CD4-positive, alpha-beta T cell treated with Interleukin-17A for 4 hours (primary cell): ENCODE measurements around the gene NLRP1.
"Not testable (repeated sequence)": the region's sequence is repeated elsewhere in the genome, so short reads cannot be mapped to it uniquely, and the experiment has no call there.

ENCODE experiments used
- DNase-seq: peaks from one replicate; pipeline ENCODE4 v3.0.0-alpha.2; 2020; ENCODE audit warnings: mixed read lengths

NLRP1 gene

DNA sequence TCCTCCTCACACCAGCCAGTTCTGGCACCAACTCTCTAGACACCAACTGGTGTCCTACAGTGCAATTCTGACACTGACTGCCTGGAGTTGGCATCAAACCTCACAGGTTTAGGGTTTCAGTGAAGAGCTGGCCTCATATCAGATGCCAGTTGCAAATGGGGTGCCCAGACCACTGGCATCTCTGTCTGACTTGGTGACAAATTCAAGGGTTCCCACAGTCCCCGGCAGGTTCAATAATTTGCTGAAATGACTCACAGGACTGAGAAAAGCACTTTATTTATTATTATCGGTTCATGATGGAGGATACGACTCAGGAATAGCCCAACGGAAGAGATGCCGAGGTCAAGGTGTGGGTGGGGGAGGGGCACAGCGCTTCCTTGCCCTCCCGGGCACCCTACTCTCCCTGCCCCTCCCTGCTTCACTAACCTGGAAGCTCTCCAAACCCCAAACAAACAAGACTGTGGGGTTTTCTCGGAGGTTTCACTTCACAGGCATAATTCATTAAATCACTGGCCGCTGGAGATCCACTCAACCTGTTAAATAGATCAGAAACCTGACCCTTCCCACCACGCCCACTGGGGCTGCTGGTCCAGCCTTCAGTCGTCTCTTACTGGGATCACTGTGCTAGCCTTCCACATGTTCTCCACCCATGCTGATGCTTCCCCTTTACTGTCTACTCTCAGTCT is 1.7 kb upstream of the NLRP1 start:
- peak; percentile 50 for DNase-seq

DNA sequence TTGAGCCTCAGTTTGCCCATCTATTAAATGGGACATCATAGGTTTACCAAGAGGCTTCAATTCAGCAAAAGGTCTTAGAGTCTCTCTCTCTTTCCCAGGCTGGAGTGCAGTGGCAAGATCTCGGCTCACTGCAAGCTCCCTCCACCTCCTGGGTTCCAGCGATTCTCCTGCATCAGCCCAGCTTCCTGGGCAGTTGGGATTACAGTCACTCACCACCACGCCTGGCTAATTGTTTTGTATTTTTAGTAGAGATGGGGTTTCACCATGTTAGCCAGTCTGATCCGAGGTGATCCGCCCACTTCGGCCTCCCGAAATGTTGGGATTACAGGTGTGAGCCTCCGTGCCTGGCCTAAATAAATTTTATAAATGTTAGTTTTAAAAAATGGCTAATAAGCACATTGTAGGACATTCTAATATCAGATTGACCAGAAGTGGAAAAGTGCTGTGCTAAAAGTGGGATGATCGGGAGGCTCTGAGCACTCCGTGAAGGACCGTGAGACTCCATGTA is 1.0 kb upstream of the NLRP1 start:
- no peak for DNase-seq

DNA sequence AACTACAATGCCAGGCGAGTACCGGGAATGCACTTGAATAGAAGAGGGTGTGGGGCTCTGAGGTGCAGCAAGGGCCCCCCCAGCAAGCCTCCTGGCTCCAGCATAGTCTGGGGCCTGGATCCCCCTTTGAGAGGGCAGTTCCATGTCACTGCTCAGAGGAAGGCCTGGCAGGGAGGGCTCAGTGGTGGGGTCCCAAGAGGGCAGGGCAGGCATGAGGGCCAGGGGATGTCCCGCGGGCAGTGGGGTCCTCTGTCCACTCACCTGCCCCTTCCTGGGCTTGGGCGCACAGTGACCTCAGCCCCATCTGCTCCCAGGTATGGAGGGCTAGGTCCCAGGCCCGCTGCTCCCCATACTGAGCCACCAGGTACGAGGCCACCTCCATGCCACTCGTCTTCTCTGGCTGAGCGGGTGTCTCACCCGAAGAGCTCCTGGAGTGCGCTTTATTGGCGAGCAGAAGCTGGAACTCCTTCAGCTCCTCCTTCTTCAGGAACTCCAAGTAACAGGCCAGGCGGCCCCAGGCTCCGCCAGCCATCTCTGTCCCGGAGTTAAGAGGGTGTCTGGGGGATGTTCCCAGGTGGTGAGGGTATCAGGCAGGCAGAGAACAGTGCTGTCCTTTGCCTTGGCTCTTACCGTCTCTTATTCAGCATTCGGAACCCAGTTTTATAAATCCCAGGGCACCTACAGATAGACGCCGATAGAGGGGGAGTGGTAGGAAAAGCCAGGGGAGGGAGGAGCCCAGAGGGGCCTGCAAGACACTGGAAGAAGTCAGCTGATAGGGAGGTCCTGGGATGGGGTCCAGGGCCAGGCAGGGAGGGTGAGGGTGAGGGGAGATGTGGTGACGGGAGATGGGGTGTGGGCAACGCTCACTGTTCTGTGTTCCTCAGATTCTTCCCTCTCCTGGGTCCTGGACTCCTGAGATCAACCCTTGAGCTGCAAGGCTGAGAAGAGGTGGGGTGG is 605 bp downstream of the NLRP1 start:
- DNase-seq = peak; percentile 27

DNA sequence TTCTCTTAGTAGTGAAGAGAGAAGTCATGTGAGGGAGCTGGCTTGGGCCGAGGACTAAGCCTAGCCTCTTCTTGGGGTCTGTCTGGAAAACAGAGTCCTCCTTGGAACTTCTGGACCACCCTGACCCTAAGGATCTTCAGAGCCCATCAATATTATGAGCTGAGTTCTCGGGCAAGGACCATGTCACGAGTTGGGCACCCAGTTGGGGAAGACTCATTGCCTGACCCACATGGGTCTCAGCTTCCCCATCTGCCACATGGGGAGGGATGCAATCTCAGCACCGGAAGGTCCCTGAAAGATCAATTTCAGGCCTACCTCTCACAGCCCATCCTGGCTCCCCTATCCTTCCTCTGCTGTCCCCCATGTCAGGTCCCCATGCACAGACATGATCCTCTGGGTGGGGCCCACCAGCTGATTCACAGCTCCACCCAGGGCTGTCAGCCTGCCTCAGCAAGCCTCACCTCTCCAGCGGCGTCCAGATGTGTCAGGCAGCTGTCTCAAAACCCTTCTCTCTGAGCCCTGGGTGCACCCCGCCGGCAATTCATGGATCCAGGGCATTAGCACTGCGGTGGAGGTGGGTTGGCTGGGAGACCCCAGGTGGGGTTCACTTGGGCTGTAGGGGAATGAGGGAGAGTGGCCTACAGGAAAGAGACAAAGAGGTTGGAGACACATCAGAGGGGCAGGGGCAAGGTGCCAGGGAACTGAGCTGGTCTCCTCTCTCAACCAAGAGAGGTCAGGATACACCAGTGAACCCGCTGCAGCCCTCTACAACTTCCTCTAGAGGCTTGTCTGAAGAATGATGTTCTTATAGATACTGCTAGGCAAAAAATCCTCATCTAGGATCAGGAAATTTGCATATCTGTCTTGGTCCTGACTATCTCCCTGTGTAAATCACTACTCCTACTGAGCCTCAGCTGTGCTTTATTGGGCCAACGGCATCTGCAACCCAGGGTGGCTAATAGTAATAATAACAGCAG is 1.8 kb downstream of the NLRP1 start:
- peak; percentile 35 for DNase-seq

DNA sequence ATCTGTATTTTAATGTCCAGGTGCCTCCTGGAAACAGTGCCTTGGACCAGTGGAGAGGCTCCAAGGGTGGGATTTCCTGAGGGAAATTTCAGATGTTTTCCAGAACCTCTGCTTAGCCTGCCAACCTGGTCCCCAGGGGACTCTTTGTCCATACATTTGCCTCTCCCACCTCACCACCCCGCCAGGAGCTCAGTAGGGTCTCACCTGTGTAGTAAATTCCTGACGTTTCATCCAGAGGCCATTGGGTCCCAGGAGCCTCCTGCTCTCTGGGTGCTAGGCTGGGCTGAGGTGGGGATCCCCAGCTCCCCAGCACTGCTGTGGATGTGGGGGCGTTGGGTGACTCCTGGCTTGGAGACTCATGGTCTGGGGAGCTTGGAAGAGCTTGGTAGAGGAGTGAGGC is 2.7 kb downstream of the NLRP1 start:
- no peak for DNase-seq

DNA sequence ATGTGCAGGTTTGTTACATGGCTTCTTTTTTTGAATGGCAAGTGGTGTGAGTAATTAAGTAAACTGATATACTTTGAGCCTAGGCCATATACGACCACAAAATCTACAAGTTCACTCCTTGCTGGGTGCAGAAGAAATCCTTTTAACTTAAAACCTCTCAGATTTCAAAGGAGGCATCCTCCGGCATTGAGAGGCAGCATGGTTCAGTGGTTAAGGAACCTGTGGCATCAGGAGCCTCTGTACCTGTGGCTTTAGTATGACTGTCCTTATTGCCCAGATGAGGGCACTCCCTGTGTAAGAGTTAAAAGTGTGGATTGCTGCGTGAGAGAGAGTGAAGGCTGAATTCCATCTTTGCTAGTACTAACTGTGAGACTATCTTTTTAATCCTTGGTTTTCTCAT is 3.3 kb downstream of the NLRP1 start:
- no peak for DNase-seq

DNA sequence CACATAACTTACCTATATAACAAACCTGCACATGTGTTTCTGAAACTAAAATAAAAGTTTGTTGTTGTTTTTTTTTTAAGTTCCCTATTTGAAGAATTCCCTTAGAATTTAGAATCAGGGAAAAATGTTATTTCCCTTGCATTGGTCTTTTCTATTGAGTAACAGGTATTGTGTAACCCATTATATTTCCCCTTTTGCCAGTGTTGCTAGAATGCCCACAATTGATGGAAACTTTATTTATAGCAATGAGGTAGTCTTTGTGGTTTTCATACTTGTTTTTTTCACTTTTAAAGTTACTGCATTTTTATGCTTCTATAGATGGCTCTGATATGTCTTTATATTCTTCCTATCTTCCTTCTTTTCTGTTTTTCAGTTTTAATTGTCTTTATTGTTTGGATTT is 3.9 kb downstream of the NLRP1 start:
- no peak for DNase-seq

DNA sequence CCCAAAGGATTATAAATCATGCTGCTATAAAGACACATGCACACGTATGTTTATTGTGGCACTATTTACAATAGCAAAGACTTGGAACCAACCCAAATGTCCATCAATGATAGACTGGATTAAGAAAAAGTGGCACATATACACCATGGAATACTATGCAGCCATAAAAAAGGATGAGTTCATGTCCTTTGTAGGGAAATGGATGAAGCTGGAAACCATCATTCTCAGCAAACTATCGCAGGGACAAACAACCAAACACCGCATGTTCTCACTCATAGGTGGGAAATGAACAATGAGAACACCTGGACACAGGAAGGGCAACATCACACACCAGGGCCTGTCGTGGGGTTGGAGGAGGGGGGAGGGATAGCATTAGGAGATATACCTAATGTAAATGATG is 5.5 kb downstream of the NLRP1 start:
- not testable (repeated sequence) for DNase-seq

DNA sequence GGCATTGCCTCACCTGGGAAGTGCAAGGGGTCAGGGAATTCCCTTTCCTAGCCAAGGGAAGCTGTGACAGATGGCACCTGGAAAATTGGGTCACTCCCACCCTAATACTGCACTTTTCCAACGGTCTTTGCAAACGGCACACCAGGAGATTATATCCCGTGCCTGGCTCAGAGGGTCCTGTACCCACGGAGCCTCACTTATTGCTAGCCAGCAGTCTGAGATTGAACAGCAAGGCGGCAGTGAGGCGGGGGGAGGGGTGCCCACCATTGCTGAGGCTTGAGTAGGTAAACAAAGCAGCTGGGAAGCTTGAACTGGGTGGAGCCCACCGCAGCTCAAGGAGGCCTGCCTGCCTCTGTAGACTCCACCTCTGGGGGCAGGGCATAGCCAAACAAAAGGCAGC is 11.3 kb downstream of the NLRP1 start:
- DNase-seq = not testable (repeated sequence)

DNA sequence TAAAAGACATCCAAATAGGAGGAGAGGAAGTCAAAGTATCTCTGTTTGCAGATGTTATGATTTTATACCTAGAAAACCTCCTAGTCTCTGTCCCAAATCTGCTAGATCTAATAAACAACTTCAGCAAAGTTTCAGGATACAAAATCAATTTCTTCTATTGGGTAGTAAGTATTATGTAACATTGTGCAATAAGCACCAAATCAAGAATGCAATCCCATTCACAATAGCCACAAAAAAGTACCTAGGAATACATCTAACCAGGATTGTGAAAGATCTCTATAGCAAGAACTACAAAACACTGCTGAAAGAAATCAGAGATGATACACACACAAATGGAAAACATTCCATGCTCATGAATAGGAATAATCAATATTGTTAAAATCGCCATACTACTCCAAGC is 13.0 kb downstream of the NLRP1 start:
- no peak for DNase-seq

DNA sequence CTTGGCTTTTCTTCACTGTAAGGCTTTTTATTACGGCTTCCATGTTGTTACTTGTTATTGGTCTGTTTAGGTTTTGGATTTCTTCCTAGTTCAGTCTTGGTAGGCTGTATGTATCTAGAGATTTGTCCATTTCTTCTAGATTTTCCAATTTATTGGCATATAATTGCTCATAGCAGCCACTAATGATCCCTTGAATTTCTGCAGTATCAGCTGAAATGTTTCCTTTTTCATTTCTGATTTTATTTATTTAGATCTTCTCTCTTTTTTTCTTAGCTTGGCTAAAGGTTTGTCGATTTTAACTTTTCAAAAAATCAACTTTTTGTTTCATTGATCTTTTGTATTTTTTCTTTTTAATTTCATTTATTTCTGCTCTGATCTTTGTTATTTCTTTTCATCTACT is 18.5 kb downstream of the NLRP1 start:
- no peak for DNase-seq

DNA sequence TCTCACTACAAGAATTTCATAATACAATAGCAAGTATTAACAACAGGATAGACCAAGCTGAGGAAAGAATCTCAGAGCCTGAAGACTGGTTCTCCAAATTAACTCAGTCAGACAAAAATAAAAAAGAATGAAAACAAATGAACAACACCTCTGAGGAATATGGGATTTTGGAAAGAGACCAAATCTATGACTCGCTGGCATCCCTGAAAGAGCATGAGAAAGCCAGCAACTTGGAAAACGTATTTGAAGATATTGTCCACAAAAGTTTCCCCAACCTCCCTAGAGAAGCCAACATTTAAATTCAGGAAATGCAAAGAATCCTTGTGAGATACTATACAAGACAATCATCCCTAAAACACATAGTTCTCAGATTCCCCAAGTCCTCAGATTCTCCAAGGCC is 20.9 kb downstream of the NLRP1 start:
- DNase-seq = no peak

DNA sequence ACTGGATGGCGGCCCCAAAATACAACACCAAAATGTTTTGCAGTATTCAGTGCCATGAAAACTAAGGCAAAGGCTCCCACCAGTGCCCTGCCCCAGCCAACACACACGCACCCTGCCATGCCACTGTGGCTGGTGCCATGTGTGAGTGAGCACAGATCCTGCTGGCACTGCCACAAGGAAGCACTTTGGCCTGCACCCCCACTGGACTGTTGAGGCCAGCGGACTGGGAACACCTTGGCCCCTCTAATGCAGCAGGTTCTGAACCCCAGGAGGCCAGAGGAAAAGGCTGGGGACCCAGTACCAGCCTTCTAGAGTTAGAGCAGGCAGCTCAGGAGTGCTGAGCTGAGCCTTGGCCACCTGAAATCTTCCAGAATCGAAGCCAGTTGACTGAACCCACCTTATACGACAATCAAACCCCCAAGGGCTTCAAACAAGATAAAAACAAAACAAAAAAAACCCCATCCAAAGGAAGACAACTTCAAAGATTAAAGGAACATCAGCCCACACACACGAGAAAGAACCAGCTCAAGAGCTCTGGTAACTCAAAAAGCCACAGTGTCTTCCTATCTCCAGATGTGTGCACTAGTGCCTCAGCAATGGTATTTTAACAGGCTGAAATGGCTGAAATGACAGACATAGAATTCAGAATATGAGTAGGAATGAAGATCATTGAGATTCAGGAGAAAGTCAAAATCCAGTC is 21.5 kb downstream of the NLRP1 start:
- DNase-seq = no peak

DNA sequence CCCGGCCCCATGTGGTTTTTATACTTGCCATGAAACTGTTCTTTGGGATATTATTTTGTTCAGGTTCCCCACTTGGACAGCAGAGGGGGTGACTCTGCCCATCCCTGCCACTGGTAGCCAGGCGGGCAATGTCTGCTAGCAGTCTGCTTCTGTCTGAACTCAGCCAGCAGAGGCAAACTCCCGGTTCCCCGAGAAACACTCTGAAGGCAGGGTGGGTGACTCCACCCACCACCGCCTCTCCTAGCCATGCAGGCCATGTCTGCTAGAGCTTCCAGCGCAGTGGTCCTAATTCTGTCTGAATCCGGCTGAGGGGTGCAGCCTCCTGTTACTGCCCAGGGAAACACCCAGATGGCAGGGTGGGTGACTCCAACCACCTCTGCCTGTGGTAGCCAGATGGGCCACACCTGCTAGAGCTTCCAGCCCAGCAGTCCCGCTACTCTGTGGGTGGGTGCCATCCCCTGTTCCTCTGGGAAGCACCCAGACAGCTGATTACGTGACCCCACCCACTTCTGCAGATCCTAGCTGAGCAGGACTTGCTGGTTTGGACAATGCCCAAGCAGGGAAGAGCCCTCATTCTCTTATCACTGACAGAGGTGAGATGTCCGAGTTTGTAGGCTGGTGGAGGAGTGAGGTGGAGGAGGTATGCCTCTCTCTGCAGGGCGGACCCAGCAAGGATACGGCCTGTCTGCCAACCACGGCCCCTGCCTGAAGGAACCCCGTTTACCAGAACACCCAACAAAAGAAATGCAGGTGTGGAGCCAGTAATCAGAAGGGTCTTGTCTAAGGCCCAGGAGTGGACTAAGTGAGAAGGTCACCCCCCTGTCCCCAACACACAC is 22.4 kb downstream of the NLRP1 start:
- DNase-seq = no peak

DNA sequence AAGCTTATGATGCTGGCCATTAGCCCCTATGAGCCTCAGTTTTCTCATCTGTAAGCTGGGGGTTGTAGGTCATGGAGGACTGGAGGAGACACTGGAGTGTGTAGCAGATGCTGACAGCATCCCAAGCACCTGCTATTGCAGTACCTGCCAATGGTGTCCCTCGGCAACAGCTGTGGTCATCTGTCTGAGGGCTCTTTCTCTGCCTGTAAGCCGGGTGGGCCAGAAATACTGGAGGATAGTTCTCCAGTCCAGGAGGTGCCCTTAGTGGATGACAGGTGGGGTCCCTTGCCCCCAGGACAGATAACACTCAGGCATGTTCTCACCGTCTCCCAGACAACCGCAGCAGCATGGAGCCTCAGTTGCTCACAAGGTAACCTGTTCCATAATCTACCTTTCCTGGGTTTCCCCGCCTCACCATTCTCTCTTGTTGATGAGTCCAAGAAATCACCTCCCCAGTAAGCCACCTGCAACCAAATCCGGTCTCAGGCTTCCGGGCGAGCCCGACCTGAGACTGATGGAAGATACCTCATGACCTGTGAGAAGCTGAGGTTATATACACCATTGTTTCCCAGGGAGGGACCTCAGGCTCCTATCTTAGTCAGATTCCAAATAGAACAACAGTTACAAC is 23.8 kb downstream of the NLRP1 start:
- no peak for DNase-seq

DNA sequence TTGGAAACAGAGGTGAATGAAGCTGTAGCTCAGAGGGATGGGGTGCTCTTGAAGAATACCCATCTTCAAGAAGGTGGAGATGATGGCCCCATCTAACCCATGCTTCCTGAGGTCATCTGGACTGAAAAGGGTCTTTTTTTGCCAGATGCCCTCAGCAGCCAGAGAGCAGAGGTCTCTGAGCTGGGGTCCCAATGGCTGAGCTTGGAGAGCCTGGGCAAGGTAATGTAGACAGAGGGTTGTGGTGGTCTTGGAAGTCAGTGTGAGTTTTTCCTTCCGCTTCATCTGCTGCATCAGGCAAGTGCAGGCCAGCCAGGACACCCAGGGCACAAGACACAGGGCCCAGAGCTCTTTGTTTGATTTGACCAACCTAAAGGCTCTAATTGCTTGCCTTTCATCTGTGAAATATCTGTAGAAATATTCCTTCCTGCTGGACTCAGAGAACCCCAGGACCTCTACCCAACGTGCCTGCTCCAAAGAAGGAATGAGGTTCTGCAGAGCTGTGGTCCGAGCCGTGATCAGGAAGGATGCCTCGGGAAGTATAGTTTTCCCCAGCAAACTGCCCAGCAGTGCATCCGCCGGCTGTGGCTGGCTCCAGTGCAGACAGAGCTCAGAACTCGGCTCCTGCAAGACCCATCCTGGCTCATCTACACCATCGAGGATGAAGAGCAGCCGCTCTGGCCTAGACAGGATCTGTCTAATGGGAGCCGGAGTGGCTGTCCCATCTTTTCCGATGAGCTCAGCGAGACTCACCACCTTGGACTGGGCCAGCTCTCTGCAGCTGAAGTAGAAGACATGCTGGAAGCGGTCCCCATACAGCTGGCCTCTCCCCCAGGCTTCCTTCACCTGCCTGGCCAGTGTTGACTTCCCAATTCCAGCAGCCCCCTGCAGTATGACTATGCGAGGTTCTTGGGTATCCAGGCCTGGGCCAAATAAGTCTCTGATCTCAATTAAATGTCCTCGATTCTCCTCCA is 25.2 kb downstream of the NLRP1 start:
- DNase-seq = no peak

DNA sequence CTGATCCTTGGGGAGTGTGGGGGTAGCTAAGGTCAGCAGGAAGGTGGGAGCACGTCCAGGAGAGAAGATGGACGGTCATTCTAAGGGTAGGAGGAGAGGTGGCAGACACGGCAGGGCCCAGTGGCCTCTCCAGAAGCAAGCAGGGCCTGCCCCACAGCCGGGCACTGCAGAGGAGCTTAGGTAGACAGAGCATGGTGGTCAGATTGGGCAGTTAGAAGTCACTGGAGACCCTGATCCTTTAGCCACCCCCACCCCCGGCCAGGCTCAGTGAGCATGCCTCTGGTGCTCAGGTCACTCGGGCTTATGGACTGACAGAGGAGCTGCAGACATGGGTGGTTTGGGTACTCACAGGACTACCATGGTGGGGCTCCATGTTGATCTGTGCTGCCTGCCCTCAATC is 26.3 kb downstream of the NLRP1 start:
- no peak for DNase-seq

DNA sequence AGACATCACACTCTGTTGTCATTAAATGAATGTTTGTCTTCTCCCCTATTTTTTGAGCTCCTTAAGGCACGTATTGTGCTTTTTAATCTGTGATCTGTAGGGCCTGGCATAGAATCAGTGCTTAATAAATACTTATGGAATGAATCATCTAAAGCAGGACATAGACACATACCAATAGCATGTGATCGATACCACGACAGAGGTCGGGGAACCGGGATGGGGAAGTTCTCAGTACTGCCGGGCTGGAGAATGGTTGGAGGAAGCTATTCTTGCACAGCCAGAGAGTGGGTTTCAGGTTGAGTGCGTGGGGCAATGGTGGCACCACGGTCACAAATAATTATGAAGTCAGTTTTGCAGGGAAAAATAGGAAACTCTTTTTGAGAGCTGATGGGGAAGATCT is 26.8 kb downstream of the NLRP1 start:
- DNase-seq = no peak

DNA sequence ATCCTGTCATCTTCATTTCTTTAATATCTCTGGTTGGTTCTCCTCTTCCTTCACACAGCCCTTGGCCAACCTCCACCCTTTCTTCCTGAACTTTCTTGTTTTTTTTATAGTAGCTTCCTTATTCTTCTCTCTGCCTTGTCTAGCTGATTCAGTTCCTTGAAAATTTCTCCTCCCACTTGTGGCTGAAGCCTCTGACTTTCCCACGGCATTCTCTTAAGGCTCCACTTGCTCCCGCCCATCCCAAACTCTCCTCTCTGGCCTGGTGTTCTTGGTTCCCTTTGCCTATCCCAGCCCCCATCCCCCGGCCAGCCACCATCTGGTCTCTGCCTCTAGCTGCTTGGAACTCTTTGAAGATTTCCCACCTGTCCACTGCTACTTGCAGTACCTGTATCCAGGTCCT is 29.1 kb downstream of the NLRP1 start:
- no peak for DNase-seq

DNA sequence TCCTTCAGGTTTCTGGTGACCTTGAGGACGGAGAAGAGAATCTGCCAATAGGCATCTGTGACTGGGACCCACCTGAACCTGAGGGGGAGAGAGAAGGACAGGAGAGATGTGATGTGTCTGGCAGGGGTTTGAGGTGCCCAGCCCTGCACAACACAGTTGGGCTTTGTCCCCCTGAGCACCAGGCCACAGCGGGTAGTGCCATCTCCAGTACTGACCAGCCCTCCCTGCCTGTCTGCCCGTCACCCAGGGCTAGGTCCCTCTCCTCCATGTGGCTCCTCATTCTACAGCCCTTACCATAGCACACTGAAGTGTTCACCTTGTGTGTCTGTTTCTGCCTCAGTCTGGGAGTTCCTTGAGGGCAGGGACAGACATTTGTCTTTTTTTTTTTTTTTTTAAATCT is 30.8 kb downstream of the NLRP1 start:
- DNase-seq = no peak
